HG02642 (cell line): ENCODE measurements around the gene CCDC85C.

Experiments used
- ATAC-seq: cut with Tn5 transposase; IDR thresholded peaks from one replicate; pipeline ENCODE4 v1.9.1; 2021; ENCODE audit warnings: mild to moderate bottlenecking; ENCODE audit not compliant: unreplicated experiment, poor library complexity

Gene CCDC85C

DNA sequence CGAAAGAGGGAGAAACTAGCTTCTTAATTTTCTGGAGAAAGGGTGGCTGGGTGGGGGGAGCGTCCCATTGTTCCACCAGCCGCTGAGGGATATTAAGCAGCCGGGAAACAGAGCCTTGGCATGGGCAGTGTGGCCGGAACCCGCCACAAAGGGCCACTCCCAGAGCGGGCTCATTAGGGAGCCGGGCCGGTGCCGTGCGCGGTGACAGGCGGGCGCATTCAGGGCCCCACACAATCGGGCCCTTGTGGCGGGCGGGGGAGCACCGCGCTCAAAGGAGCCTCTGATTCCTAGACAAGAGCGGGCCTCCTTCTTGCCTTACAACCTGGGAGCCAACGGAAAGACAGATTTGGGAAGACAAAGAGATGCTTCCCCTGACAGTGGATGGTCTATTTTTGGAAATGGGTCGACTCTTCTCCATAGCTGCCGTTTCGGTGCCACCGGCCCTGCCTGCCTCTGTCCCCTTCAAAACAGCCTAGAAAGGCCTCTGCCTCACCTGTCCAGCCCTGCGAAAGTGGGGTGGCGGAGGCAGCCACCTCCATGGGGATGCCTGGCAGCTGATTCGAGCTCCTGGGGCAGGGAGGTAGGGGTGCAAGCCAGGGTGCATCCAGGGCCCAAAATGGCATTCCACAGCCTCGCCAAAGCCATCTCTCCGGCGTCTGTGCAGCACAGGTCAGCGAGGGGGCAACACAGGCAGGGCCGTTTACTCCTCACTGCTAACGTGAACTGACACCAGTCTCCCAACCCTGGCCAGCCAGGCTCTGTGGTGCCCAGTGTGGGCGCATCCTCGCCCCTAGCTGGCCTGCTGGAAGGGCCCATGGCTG, 10.9 kb downstream of the CCDC85C start:
- ATAC-seq = no peak

DNA sequence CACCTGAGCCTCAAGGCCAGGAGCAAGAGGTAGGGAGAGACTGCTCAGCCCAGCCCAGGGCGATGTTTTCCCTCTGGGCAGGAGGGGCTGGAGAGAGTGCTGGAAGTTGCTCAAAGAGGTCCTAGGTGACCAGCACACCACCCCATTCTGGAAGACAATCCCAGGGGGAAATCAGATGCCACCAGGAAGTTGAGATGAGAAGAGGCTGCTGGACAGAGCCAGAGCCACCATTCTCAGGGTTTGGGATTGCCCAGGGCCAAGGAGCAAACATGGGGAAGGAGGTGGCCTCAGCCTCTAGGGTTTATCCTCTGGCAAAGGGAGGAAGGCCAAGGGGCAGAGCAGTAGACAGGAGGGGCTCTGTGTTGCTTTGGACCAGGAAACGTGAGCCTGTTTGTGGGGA, 11.6 kb downstream of the CCDC85C start:
- ATAC-seq = no peak

DNA sequence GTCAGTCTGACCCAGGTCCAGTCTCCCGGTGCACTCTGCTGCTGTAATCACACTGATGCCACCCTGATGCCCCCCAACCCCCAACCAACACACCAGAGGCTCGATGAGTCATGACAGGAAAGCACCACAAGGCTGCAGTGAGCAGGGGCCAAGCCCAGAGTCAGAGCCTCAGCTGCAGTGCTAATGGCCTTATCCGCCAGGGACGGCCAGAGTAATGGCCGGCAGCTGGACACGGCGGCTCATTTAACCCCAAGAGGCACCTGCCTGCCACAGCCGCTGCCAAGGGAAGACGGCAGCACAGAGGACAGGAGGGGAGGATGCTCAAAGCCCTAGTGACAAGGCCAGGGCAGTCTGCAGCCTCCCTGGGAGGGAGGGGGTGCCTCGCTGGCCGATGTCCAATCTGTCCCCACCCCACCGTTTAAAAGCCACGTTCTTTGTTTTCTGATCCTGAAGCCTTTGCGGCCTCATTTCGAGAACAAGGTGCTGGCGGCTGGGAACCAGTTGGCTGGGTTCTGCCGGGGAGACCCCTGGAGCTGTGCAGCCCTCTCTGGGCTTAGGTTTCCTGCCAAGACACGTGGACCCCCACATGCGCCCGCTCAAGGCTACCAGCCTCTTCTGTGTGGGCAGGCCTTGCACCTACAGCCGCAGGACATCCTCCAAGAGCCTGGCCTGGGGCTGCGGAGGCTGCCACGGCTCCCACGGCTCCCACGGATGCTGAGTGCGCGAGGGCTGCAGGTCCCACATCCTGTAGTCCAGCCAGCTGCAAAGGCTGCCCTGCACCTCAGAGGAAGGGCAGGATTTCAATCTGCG, 13.1 kb downstream of the CCDC85C start:
- ATAC-seq = no peak

DNA sequence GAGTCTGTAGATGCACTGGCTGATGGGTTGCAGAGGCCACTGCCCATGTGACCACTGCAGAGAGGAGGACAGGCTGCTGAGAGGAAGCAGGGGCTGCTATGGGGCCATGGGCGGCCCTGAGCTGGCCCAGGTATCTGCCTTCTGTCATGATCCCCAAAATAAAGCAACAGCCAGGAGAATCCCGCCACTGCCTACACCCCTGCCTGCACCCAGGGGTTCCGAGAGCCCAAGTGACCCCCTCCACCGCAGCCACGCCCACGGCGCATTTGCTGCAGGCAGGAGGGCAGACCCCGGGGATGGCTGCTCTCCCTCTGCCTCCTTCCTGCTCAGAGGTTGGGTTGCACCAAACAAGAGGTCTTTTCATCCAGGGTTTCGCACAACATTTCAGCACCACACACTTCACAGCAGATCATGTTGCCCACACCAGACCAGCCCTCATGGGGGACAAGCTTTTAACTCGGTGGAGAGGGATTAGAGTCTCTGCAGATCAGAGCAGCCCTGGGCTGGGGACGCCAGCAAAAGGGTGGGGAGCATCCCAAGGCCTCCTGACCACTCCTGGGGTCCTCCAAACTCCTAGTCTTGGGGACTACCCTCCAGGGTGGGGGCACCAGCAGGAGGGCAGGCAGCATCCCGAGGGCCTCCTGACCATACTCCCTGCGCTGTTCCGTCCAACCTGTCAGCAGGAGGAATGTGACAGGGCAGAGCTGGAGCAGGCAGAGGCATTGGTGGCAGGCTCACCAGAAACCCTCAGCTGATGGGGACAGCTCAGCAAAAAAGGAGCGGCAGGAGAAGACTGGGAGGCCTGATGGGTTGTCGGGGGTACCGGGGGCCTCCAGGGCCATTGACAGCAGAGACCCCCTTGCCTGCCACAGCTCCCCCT, 14.1 kb downstream of the CCDC85C start:
- no peak for ATAC-seq

DNA sequence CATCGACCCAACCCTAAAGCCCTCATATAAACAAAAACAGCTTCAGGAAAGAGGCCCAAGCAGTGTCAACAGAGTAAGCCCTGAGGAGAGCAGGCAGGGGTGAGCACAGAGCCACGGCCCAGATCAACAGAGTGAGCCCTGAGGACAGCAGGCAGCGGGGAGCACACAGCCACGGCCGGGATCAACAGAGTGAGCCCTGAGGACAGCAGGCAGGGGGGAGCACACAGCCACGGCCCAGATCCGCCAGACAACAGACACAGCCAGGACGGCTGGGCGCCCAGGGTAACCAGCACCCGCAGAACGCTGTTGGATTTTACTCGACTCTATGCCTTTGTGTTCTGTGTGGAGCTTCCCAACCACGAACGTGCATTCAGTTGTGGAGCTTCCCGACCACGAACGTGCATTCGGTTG, 15.0 kb downstream of the CCDC85C start:
- no peak for ATAC-seq

DNA sequence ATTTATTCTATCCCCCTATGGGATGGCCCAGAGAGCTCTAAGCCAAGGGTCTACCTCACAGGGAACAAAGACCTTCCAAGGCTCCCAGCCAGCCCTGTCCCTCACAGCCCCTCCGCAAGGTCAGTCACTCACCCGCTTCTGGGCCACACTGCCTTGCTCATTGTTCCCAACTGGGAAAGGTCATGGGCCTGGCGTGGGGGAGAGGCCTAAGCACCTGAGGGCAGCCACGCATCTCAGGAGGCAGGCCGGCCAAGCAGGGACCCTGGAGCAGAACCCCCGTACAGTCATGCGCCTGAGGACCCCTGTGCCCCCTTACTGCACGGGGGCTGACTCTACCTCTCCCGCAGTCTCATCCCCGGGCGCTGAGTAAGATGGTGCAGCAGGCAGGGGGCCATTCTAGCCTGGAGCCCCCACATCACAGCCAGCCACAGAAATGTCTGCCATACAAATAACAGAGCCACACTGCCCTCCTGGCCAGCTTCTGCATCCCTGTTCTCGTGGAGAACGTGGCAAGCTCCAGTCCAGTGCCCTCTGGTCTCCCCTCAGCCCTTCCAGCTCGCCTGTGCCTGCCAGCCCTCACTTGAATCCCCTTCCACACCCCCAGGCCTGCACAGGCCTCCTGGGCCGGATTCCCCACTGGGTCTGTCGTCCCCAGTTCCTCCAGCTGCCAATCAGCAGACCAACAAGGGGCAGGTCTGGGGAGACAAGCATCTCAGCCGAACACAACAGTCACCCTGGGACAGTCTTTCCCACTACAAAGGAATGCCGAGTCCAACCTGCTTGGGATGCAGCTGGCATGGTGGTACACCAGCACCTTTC, 16.3 kb downstream of the CCDC85C start:
- no peak for ATAC-seq

DNA sequence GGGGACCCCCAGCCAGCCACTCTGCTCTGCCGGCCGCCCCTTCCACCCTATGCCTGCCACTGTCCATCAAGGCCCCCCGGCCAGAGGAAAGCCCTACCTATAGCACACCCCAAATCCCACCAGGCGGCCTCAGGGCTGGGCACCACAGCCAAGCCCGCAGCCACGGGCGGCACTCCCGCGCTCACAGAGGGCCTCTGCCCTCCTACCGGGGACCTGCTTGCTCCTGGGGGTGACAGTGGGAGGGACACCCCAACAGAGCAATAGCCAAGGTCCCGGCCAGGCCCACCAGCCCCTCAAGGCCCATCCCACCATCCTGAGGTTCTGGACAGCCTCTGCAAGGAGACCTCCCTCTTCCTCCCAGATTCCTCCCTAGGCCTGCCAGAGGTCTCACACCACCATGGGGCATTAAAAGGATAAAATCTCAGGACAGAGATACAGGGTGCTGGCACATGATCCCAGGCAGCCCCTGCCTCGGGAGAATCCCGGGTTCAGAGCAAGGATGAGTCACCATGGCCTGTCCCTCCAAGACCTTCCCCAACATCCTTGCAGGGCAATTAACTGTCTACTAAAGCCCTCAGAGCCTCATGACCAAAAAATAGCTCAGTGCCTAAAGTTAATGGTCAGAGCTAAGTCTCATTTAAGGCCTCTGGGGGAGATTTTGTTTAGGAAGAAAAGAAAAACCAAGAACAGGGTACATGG, 17.1 kb downstream of the CCDC85C start:
- no peak for ATAC-seq

DNA sequence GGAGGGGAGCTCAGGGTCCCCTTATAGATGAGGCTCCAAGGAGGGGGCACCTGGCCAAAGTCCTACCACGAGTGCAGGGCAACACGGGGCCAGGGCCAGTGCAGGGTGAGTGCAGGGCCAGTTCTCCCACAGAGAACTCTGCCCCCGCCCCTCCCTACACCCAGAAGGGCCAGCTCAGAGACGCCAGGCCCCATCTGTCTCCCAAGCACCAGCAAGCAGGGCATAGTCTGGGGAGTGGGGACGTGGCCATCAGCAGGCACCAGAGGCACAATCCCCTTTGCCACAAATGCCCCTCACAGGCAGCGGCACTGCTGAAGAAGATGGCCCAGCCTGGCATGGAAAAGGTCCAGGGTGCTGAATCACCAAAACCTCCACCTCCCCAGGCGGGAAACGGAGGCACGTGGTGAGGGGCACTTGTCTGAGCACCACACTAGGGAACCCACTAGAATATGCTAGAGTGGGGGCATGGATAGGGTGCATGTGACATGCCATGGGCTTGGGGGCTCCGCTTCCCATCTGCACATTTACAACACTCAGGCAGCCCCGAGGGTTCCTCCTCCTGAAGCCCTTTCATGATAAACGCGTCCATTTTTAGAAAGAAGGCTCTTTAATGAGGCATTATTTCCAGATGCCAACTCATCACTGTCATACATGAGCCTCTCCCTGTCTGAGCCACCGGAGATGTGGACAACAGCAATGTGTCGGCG, 17.8 kb downstream of the CCDC85C start:
- no peak for ATAC-seq

DNA sequence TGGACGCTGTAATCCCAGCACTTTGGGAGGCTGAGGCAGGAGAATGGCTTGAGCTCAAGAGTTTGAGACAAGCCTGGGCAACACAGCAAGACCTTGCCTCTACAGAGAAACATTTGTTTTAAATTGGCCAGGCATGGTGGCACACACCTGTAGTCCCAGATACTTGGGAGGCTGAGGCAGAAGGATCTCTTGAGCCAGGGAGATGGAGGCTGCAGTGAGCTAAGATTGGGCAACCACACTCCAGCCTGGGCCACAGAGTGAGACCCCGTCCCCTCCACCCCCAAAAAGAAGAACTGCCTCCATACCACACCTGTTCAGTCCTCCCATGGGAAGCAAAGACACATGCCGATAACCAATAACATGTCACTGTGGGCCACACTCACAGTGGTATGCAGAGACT, 19.2 kb downstream of the CCDC85C start:
- no peak for ATAC-seq

DNA sequence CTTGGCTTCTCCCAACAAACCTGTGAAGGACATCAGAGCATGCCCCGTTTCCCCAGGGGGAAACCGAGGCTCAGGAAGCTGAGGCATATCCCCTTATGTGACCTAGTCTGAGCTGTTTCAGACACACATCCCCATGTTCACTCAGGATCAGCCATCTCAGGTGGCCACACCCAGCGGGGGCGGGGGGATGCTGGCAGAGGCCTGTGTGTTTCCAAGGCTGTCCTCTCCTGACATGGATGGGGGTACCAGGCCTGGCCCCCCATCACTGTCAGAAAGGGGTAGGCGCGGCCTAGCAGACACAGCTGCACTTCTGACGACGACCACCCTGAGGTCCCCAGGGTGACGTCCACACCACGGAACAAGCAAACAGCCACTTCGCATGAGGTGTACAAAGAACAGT, 22.1 kb downstream of the CCDC85C start:
- ATAC-seq = no peak

DNA sequence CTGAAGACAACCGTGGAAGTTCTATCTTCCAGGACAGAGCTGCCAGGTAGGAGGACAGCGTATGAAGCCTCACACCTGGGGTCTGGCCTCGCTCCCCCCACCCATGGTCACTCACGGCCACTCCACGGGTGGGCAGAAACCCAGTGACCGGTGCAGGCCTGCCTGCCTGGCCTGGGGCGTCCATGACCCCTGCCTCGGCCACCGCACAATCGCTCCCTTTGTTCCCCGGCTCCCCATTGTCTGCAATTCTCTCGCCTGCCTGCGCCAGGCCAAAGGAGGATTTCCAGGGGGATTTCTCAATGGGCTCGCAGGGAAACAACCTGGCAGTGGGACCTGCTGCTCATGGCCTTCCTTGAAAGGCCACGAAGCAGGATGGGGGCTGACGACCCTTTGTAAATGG, 22.6 kb downstream of the CCDC85C start:
- no peak for ATAC-seq

DNA sequence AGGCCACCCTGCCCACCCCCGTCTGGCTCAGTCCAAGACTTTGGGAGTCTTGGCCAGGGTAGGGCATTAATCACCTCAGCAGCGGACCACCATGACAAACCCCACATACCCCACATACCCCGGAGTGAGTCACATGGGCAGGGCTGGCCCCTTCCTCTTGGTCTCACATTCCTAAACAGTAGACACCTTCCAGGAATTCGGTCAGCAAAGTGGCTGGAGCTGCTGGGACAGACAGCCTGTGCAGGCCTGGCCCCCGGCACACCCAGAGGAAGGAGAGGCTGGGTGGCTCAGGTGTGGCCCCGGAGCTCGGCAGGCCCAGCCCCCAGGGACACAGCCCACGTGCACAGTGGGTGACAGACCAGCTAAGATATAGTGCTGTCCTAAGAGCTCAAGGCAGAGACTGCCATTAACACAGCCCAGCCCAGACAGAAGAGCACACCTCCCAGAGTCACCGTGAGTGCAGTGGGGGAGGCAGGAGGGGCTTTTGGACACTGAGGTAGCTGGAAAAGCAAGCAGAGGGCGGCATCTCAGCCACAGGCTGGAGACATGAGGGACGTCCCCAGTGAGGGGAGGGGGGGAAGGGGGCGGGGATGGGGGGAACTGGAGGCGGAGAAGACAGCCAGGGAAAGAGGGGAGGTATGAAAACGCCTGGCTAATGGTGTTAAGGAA, 24.0 kb downstream of the CCDC85C start:
- no peak for ATAC-seq

DNA sequence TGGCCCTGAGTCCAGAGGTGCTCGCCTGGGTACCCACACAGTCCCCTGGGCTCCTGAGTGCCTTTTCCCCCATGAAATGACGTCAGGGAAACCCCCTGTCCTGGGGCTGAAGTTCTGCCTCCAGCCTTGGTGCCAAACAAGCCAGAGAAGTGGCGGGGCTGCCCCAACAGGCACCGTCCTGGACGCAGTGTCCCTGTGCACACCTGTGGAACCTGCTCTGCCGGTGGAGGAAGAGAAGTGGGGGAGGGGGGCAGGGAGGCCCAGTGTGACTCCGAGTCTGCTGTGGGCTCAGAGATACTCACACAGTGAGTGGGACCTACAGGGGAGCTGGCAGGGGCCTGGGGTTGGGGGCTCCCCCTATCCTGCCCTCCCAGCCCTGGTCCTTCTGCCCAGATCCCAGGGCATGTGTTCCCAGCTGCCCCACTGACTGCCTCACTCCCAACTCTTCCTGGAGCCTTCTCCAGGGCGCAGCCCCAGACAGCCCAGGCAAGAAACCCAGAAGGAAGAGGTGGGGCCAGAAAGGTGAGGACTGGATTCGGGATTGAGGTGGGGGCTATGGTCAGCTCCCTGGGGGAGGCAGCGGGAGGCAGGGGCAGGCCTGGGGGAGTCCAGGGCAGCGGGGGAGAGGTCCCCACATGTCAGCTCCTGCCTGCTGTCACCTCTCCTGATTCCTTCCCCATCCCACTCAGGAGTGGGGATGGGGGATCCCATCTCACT, 24.7 kb downstream of the CCDC85C start:
- ATAC-seq = no peak

DNA sequence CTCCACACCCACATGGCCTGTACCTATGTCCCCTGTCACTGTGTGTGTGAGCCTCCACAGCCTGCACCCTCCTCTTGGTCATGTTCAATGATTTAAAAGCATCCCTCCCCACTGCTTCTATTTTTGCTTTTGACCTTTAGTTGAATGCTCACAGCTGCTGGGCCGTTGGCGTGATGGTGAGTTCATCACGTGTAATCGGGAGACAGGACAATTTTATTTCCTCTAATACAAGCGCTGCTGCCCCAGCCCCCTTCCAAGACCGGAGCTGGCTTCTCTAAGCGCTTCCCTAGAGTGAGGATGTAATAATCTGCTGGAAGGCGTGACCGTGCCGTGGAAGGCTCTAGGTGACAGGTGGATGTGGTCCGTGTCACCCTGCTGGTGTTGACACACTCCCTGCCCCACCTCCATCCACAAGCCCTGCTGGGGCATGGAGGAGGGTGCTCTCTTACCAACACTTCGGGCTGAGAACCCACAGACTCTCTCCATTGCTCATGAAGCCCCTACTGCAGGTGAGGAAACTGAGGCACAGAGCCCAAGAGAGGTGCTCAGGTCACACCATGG, 25.4 kb downstream of the CCDC85C start:
- no peak for ATAC-seq

DNA sequence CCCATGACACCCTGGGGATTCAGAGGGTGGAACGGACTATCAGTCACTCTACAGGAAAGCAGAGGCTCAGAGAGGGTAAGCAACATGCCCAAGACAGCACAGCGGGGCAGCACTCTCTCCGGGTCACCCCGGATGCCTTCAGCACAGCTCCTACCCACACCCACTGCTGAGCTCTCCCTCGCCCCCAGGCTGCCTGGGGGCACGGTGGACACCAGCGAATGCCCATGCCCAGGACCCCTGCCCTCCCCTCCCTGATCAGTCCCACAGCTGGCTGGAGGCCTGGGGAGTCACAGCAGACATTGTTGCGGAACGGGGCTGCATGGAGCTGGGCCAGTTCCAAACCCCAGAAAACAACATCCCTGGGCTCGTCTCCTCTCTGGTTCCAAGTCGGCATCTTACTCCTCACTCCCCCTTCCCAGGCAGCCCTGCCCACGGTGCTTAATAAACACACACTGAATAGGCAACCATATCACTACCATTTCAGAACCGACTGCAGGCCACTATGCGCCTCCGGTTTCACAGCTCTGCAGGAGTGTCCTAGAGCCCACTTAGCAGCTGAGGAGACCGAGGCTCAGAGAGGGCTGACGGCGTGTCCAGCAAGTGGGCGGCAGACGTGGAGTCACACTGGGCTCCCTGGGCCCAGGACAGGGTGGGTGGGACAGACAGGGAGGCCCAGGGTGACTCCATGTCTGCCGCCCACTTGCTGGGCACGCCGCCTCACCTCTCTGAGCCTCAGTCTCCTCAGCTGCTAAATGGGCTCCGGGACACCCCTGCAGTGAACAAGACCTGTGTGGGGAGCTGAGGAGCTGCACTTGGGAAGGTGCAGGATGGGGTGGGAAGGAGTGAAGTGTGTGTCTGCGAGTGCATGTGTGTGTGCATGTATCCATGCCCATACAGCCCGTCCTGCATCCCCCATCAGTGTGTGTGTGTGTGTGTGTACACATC, 27.0 kb downstream of the CCDC85C start:
- ATAC-seq = no peak

DNA sequence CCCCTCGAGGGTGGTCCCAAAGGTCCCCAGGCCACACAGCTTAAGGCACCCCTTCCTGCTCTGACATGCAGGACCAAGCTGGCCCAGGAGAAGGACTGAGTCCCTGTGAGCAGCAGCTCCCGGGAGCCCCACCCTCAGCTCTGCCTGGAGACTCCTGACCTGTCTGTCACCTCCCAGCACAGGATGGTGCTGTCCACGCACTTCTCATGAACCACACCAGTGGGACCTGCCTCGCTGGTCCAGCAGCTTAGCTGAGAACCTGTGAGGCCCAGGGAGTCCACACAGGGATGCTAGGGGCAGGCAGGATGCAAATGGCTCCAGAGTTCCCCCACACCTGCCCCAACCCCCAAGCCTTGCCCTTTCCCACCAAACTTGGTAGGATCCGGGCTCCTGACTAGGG, 27.7 kb downstream of the CCDC85C start:
- no peak for ATAC-seq
